GM23338 (cell line): Measurements from ENCODE around the gene GRID1. TPM values are rescaled to one million over a fixed set of nuclear protein-coding genes. Genes with fewer than 3 reads are reported as not detected.

ENCODE experiments used
- ATAC-seq: fragments of 200-7000 bp; cut with Tn5 transposase; 3 replicates; pipeline ENCODE4 v1.9.1; 2020
- DNase-seq: peaks from one replicate; pipeline ENCODE4 v3.0.0-alpha.2; 2015; ENCODE audit warnings: low spot score
- H2AFZ ChIP-seq: fragments of 200-600 bp; sonication (generic); 2 replicates; pipeline ENCODE4 v1.8.0; 2016; ENCODE audit warnings: antibody characterized with exemption, mild to moderate bottlenecking, moderate library complexity
- H3F3A ChIP-seq: fragments of 200-600 bp; sonication (generic); replicated peaks from 2 replicates; pipeline ENCODE4 v1.8.0; 2017; ENCODE audit warnings: antibody characterized with exemption, mixed run types, low read depth
- H3K27ac ChIP-seq: fragments of 200-600 bp; sonication (generic); 2 replicates; pipeline ENCODE4 v1.6.1; 2016; ENCODE audit warnings: low read depth
- H3K27me3 ChIP-seq: fragments of 200-600 bp; sonication (generic); 2 replicates; pipeline ENCODE4 v1.8.0; 2016; ENCODE audit warnings: mild to moderate bottlenecking, mixed run types, moderate library complexity; ENCODE audit not compliant: insufficient read depth
- H3K36me3 ChIP-seq: fragments of 200-600 bp; sonication (generic); 2 replicates; pipeline ENCODE4 v1.8.0; 2016; ENCODE audit warnings: mild to moderate bottlenecking; ENCODE audit not compliant: insufficient read depth
- H3K4me1 ChIP-seq: fragments of 200-600 bp; sonication (generic); 2 replicates; pipeline ENCODE4 v1.8.0; 2016; ENCODE audit warnings: mild to moderate bottlenecking, moderate library complexity; ENCODE audit not compliant: insufficient read depth
- H3K4me2 ChIP-seq: fragments of 200-600 bp; sonication (generic); 2 replicates; pipeline ENCODE4 v1.7.1; 2017; ENCODE audit warnings: mixed run types
- H3K4me3 ChIP-seq: fragments of 200-600 bp; sonication (generic); 2 replicates; pipeline ENCODE4 v1.6.1; 2016; ENCODE audit warnings: mixed run types
- H3K79me2 ChIP-seq: fragments of 200-600 bp; sonication (generic); replicated peaks from 2 replicates; pipeline ENCODE4 v1.8.0; 2017; ENCODE audit warnings: mild to moderate bottlenecking; ENCODE audit not compliant: insufficient read depth
- H3K9me2 ChIP-seq: fragments of 200-600 bp; sonication (generic); 2 replicates; pipeline ENCODE4 v1.8.0; 2017; ENCODE audit not compliant: insufficient read depth
- H4K20me1 ChIP-seq: fragments of 200-600 bp; sonication (generic); replicated peaks from 2 replicates; pipeline ENCODE4 v1.8.0; 2017; ENCODE audit warnings: mild to moderate bottlenecking; ENCODE audit not compliant: insufficient read depth
- H3K27ac Mint-ChIP-seq: 2 replicates; pipeline ENCODE4 v1.8.0; 2020; ENCODE audit warnings: inconsistent platforms, mild to moderate bottlenecking, moderate library complexity, mixed read lengths
- H3K27me3 Mint-ChIP-seq: 3 replicates; pipeline ENCODE4 v1.8.0; 2022; ENCODE audit warnings: low read depth, mild to moderate bottlenecking, moderate library complexity, mixed read lengths, inconsistent platforms; ENCODE audit not compliant: insufficient read depth, poor library complexity
- H3K36me3 Mint-ChIP-seq: 3 replicates; pipeline ENCODE4 v1.8.0; 2021; ENCODE audit warnings: low read depth, mild to moderate bottlenecking, inconsistent platforms, moderate library complexity, mixed read lengths
- H3K4me1 Mint-ChIP-seq: 3 replicates; pipeline ENCODE4 v1.8.0; 2020; ENCODE audit warnings: mild to moderate bottlenecking, inconsistent platforms, mixed read lengths
- H3K4me3 Mint-ChIP-seq: 3 replicates; pipeline ENCODE4 v1.8.0; 2021; ENCODE audit warnings: moderate library complexity, mild to moderate bottlenecking, inconsistent platforms, mixed read lengths
- H3K9me3 Mint-ChIP-seq: 3 replicates; pipeline ENCODE4 v1.8.0; 2020; ENCODE audit warnings: moderate library complexity, mild to moderate bottlenecking, inconsistent platforms, mixed read lengths
- CREB1 ChIP-seq: fragments of 250-450 bp; sonication (Bioruptor Pico); IDR thresholded peaks from 2 replicates; pipeline ENCODE4 v1.5.0; 2020; ENCODE audit warnings: low read depth, mild to moderate bottlenecking, moderate library complexity
- CTCF ChIP-seq, 2 experiments: fragments of 200-600 bp in 1 of 2; sonication (generic) in 1 of 2; conservative IDR thresholded peaks; 2 replicates each; pipeline versions ENCODE4 v1.5.1 to v1.6.1; 2016 to 2017; ENCODE audit warnings: antibody characterized with exemption in 2 of 2, low read depth in 2 of 2, mild to moderate bottlenecking in 2 of 2, moderate library complexity in 1 of 2
- ETS1 ChIP-seq: IDR thresholded peaks from 2 replicates; pipeline ENCODE4 v1.6.1; 2016; ENCODE audit warnings: antibody characterized with exemption
- EZH2 ChIP-seq: fragments of 200-600 bp; sonication (generic); IDR thresholded peaks from one replicate; pipeline ENCODE4 v1.8.0; 2017; ENCODE audit warnings: antibody characterized with exemption, mild to moderate bottlenecking, low read depth; ENCODE audit not compliant: unreplicated experiment
- EZH2phosphoT487 ChIP-seq: fragments of 200-600 bp; sonication (generic); IDR thresholded peaks from one replicate; pipeline ENCODE4 v1.8.1; 2018; ENCODE audit warnings: antibody characterized with exemption; ENCODE audit not compliant: unreplicated experiment
- JUNB ChIP-seq: IDR thresholded peaks from one replicate; pipeline ENCODE4 v1.6.1; 2016; ENCODE audit warnings: antibody characterized with exemption; ENCODE audit not compliant: unreplicated experiment
- NANOG ChIP-seq: IDR thresholded peaks from 2 replicates; pipeline ENCODE4 v1.6.1; 2016; ENCODE audit warnings: antibody characterized with exemption, borderline replicate concordance
- POLR2AphosphoS5 ChIP-seq: IDR thresholded peaks from 2 replicates; pipeline ENCODE4 v1.6.1; 2016; ENCODE audit warnings: antibody characterized with exemption, low read depth
- REST ChIP-seq: IDR thresholded peaks from one replicate; pipeline ENCODE4 v1.6.1; 2018; ENCODE audit warnings: antibody characterized with exemption; ENCODE audit not compliant: unreplicated experiment
- STAT1 ChIP-seq: IDR thresholded peaks from one replicate; pipeline ENCODE4 v1.6.1; 2016; ENCODE audit warnings: antibody characterized with exemption; ENCODE audit not compliant: unreplicated experiment
- ZNF114 ChIP-seq: fragments of 250-450 bp; sonication (Bioruptor Pico); IDR thresholded peaks from 2 replicates; pipeline ENCODE4 v1.5.0; 2020; ENCODE audit warnings: mild to moderate bottlenecking, moderate library complexity
- ZNF331 ChIP-seq: fragments of 250-450 bp; sonication (Bioruptor Pico); IDR thresholded peaks from 2 replicates; pipeline ENCODE4 v1.5.0; 2020; ENCODE audit warnings: low read depth, mild to moderate bottlenecking, moderate library complexity
- ZNF462 ChIP-seq: fragments of 250-450 bp; sonication (Bioruptor Pico); IDR thresholded peaks from 2 replicates; pipeline ENCODE4 v1.5.0; 2020; ENCODE audit warnings: mild to moderate bottlenecking, moderate library complexity
- polyA plus RNA-seq: library from polyadenylated mRNA; unstranded; fragments of >200 nt; fragmentation: Nextera tagmentation; extraction: Ambion mirVana; gene quantifications from 2 replicates; pipeline ENCODE4 v1.2.1, GENCODE V29; 2016
- total RNA-seq: library from RNA; depleted of rRNA; stranded (reverse); fragments of >200 nt; shearing (Covaris generic); gene quantifications from 2 replicates; pipeline ENCODE4 v1.2.3, GENCODE V29; 2014

The GRID1 gene
- total and polyA plus RNA-seq, 2 experiments from 2014 or later, result 0.14 to 0.15 TPM

GRCh38 chr10:86222687-86223086 lies 143.9 kb downstream of the GRID1 start:
- Mint-ChIP-seq H3K4me1 (peaks cover 15% of the 10 kb centered on the region), H3K36me3 (no peaks in the 10 kb centered on the region; the same call in 2 of the 3 replicates), H3K27ac (no peak overlapping the region), H3K27me3 (peaks cover 10% of the 10 kb centered on the region), H3K4me3 (no peak overlapping the region), H3K9me3 (peaks cover 3% of the 10 kb centered on the region; the same call in 2 of the 3 replicates)
- H4K20me1 ChIP-seq, result no peaks in the 10 kb centered on the region
- ATAC-seq, result no peak
- no peaks in the 10 kb centered on the region for H3K79me2 ChIP-seq
- no peaks in the 10 kb centered on the region for H3F3A ChIP-seq
- no peak overlapping the region for H2AFZ ChIP-seq
- no peak overlapping the region for H3K4me2 ChIP-seq
- H3K27ac ChIP-seq, result no peak overlapping the region
- H3K9me2 ChIP-seq, result no peaks in the 10 kb centered on the region
- H3K4me1 ChIP-seq, result no peaks in the 10 kb centered on the region
- H3K4me3 ChIP-seq, result no peak overlapping the region
- TF ChIP-seq ZNF114 (CRISPR knock-in tag) (no peak), STAT1 (no peak), POLR2AphosphoS5 (no peak), ETS1 (no peak), CTCF (conservative IDR thresholded peaks at IDR 0.05; ENCODE audit: low read depth in 2 of 2) (no peak), EZH2 (no peak), ZNF462 (CRISPR knock-in tag) (no peak), NANOG (no peak), REST (no peak), JUNB (no peak), ZNF331 (CRISPR knock-in tag) (no peak), EZH2phosphoT487 (no peak), CREB1 (CRISPR knock-in tag) (no peak)
- no peaks in the 10 kb centered on the region for H3K27me3 ChIP-seq
- H3K36me3 ChIP-seq, result no peaks in the 10 kb centered on the region
- no peak for DNase-seq
